Gastrocnemius medialis (tissue), 4 donors: Measurements from ENCODE around the gene LRRC8C.

ENCODE experiments used
- CTCF ChIP-seq, 5 experiments: fragments of 450-650 bp in 3 of 5; fragments of 200-600 bp in 2 of 5; sonication (generic) in 2 of 5; IDR thresholded peaks in 4 of 5; conservative IDR thresholded peaks in 1 of 5; 1 replicate in 4 of 5; 2 replicates in 1 of 5; pipeline ENCODE4 v1.5.1; 2016 to 2019; ENCODE audit warnings: antibody characterized with exemption in 5 of 5, mild to moderate bottlenecking in 3 of 5, moderate library complexity in 3 of 5
- POLR2A ChIP-seq, 2 donors: fragments of 450-650 bp; IDR thresholded peaks; one replicate each; pipeline ENCODE4 v1.6.1; 2017; ENCODE audit warnings: antibody characterized with exemption in 2 of 2, mild to moderate bottlenecking in 2 of 2, moderate library complexity in 2 of 2

DNA sequence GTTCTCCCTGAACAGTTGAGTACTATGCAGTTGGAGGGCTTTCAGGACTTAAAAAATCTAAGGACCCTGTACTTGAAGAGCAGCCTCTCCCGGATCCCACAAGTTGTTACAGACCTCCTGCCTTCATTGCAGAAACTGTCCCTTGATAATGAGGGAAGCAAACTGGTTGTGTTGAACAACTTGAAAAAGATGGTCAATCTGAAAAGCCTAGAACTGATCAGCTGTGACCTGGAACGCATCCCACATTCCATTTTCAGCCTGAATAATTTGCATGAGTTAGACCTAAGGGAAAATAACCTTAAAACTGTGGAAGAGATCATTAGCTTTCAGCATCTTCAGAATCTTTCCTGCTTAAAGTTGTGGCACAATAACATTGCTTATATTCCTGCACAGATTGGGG lies 48.7 kb upstream of the LRRC8C start:
- TF ChIP-seq CTCF (IDR thresholded peaks at IDR 0.05 in 4 of 5, conservative IDR thresholded peaks at IDR 0.05 in 1 of 5) (no peak), POLR2A (IDR thresholded peaks at IDR 0.05) (no peak)
